GM23338 (cell line): ENCODE measurements around the gene MEOX1. TPM values are rescaled to one million over a fixed set of nuclear protein-coding genes. Genes with fewer than 3 reads are reported as not detected.

ENCODE experiments used
- ATAC-seq: fragments of 200-7000 bp; cut with Tn5 transposase; 3 replicates; pipeline ENCODE4 v1.9.1; 2020
- DNase-seq: peaks from one replicate; pipeline ENCODE4 v3.0.0-alpha.2; 2015; ENCODE audit warnings: low spot score
- H2AFZ ChIP-seq: fragments of 200-600 bp; sonication (generic); 2 replicates; pipeline ENCODE4 v1.8.0; 2016; ENCODE audit warnings: antibody characterized with exemption, mild to moderate bottlenecking, moderate library complexity
- H3F3A ChIP-seq: fragments of 200-600 bp; sonication (generic); replicated peaks from 2 replicates; pipeline ENCODE4 v1.8.0; 2017; ENCODE audit warnings: antibody characterized with exemption, mixed run types, low read depth
- H3K27ac ChIP-seq: fragments of 200-600 bp; sonication (generic); 2 replicates; pipeline ENCODE4 v1.6.1; 2016; ENCODE audit warnings: low read depth
- H3K27me3 ChIP-seq: fragments of 200-600 bp; sonication (generic); 2 replicates; pipeline ENCODE4 v1.8.0; 2016; ENCODE audit warnings: mild to moderate bottlenecking, mixed run types, moderate library complexity; ENCODE audit not compliant: insufficient read depth
- H3K36me3 ChIP-seq: fragments of 200-600 bp; sonication (generic); 2 replicates; pipeline ENCODE4 v1.8.0; 2016; ENCODE audit warnings: mild to moderate bottlenecking; ENCODE audit not compliant: insufficient read depth
- H3K4me1 ChIP-seq: fragments of 200-600 bp; sonication (generic); 2 replicates; pipeline ENCODE4 v1.8.0; 2016; ENCODE audit warnings: mild to moderate bottlenecking, moderate library complexity; ENCODE audit not compliant: insufficient read depth
- H3K4me2 ChIP-seq: fragments of 200-600 bp; sonication (generic); 2 replicates; pipeline ENCODE4 v1.7.1; 2017; ENCODE audit warnings: mixed run types
- H3K4me3 ChIP-seq: fragments of 200-600 bp; sonication (generic); 2 replicates; pipeline ENCODE4 v1.6.1; 2016; ENCODE audit warnings: mixed run types
- H3K79me2 ChIP-seq: fragments of 200-600 bp; sonication (generic); replicated peaks from 2 replicates; pipeline ENCODE4 v1.8.0; 2017; ENCODE audit warnings: mild to moderate bottlenecking; ENCODE audit not compliant: insufficient read depth
- H3K9me2 ChIP-seq: fragments of 200-600 bp; sonication (generic); 2 replicates; pipeline ENCODE4 v1.8.0; 2017; ENCODE audit not compliant: insufficient read depth
- H4K20me1 ChIP-seq: fragments of 200-600 bp; sonication (generic); replicated peaks from 2 replicates; pipeline ENCODE4 v1.8.0; 2017; ENCODE audit warnings: mild to moderate bottlenecking; ENCODE audit not compliant: insufficient read depth
- H3K27ac Mint-ChIP-seq: 2 replicates; pipeline ENCODE4 v1.8.0; 2020; ENCODE audit warnings: inconsistent platforms, mild to moderate bottlenecking, moderate library complexity, mixed read lengths
- H3K27me3 Mint-ChIP-seq: 3 replicates; pipeline ENCODE4 v1.8.0; 2022; ENCODE audit warnings: low read depth, mild to moderate bottlenecking, moderate library complexity, mixed read lengths, inconsistent platforms; ENCODE audit not compliant: insufficient read depth, poor library complexity
- H3K36me3 Mint-ChIP-seq: 3 replicates; pipeline ENCODE4 v1.8.0; 2021; ENCODE audit warnings: low read depth, mild to moderate bottlenecking, inconsistent platforms, moderate library complexity, mixed read lengths
- H3K4me1 Mint-ChIP-seq: 3 replicates; pipeline ENCODE4 v1.8.0; 2020; ENCODE audit warnings: mild to moderate bottlenecking, inconsistent platforms, mixed read lengths
- H3K4me3 Mint-ChIP-seq: 3 replicates; pipeline ENCODE4 v1.8.0; 2021; ENCODE audit warnings: moderate library complexity, mild to moderate bottlenecking, inconsistent platforms, mixed read lengths
- H3K9me3 Mint-ChIP-seq: 3 replicates; pipeline ENCODE4 v1.8.0; 2020; ENCODE audit warnings: moderate library complexity, mild to moderate bottlenecking, inconsistent platforms, mixed read lengths
- EZH2 ChIP-seq: fragments of 200-600 bp; sonication (generic); IDR thresholded peaks from one replicate; pipeline ENCODE4 v1.8.0; 2017; ENCODE audit warnings: antibody characterized with exemption, mild to moderate bottlenecking, low read depth; ENCODE audit not compliant: unreplicated experiment
- EZH2phosphoT487 ChIP-seq: fragments of 200-600 bp; sonication (generic); IDR thresholded peaks from one replicate; pipeline ENCODE4 v1.8.1; 2018; ENCODE audit warnings: antibody characterized with exemption; ENCODE audit not compliant: unreplicated experiment
- NANOG ChIP-seq: IDR thresholded peaks from 2 replicates; pipeline ENCODE4 v1.6.1; 2016; ENCODE audit warnings: antibody characterized with exemption, borderline replicate concordance
- POLR2AphosphoS5 ChIP-seq: IDR thresholded peaks from 2 replicates; pipeline ENCODE4 v1.6.1; 2016; ENCODE audit warnings: antibody characterized with exemption, low read depth
- STAT1 ChIP-seq: IDR thresholded peaks from one replicate; pipeline ENCODE4 v1.6.1; 2016; ENCODE audit warnings: antibody characterized with exemption; ENCODE audit not compliant: unreplicated experiment
- ZNF114 ChIP-seq: fragments of 250-450 bp; sonication (Bioruptor Pico); IDR thresholded peaks from 2 replicates; pipeline ENCODE4 v1.5.0; 2020; ENCODE audit warnings: mild to moderate bottlenecking, moderate library complexity
- polyA plus RNA-seq: library from polyadenylated mRNA; unstranded; fragments of >200 nt; fragmentation: Nextera tagmentation; extraction: Ambion mirVana; gene quantifications from 2 replicates; pipeline ENCODE4 v1.2.1, GENCODE V29; 2016
- total RNA-seq: library from RNA; depleted of rRNA; stranded (reverse); fragments of >200 nt; shearing (Covaris generic); gene quantifications from 2 replicates; pipeline ENCODE4 v1.2.3, GENCODE V29; 2014
- TF ChIP-seq, protein P1 (sequence below): fragments of 250-450 bp; sonication (Bioruptor Pico); IDR thresholded peaks from 2 replicates; pipeline ENCODE4 v1.5.0; 2020; ENCODE audit warnings: mild to moderate bottlenecking, moderate library complexity
- TF ChIP-seq, protein P2 (sequence below): IDR thresholded peaks from 2 replicates; pipeline ENCODE4 v1.6.1; 2016; ENCODE audit warnings: antibody characterized with exemption
- TF ChIP-seq, protein P3 (sequence below): IDR thresholded peaks from one replicate; pipeline ENCODE4 v1.6.1; 2018; ENCODE audit warnings: antibody characterized with exemption; ENCODE audit not compliant: unreplicated experiment
- TF ChIP-seq, protein P4 (sequence below), 2 experiments: fragments of 200-600 bp in 1 of 2; sonication (generic) in 1 of 2; conservative IDR thresholded peaks; 2 replicates each; pipeline versions ENCODE4 v1.5.1 to v1.6.1; 2016 to 2017; ENCODE audit warnings: antibody characterized with exemption in 2 of 2, low read depth in 2 of 2, mild to moderate bottlenecking in 2 of 2, moderate library complexity in 1 of 2

Gene MEOX1
- total and polyA plus RNA-seq, 2 experiments from 2014 or later = not detected

GRCh38 chr17:43599835-43600234, 61.9 kb downstream of the MEOX1 start:
- ATAC-seq (no peak), DNase-seq (no peak)
- Histone ChIP-seq H3K4me1 (0 out of 2 replicates have a peak, but pooled peaks cover 4% of the 10 kb centered on the region), H2AFZ (no peak overlapping the region), H3K27ac (no peak overlapping the region), H3K9me2 (no peaks in the 10 kb centered on the region), H3K79me2 (no peaks in the 10 kb centered on the region), H4K20me1 (no peaks in the 10 kb centered on the region), H3F3A (no peaks in the 10 kb centered on the region), H3K36me3 (no peaks in the 10 kb centered on the region), H3K27me3 (no peaks in the 10 kb centered on the region), H3K4me2 (no peak overlapping the region), H3K4me3 (no peak overlapping the region)
- Mint-ChIP-seq H3K9me3 (peaks cover 5% of the 10 kb centered on the region; the same call in 1 of the 3 replicates), H3K36me3 (no peaks in the 10 kb centered on the region), H3K27me3 (peaks cover 7% of the 10 kb centered on the region), H3K27ac (no peak overlapping the region), H3K4me3 (no peak overlapping the region), H3K4me1 (peaks cover 3% of the 10 kb centered on the region; the same call in 2 of the 3 replicates)
- no peak for TF ChIP-seq EZH2
- TF ChIP-seq NANOG = no peak
- TF ChIP-seq, protein P1, sequence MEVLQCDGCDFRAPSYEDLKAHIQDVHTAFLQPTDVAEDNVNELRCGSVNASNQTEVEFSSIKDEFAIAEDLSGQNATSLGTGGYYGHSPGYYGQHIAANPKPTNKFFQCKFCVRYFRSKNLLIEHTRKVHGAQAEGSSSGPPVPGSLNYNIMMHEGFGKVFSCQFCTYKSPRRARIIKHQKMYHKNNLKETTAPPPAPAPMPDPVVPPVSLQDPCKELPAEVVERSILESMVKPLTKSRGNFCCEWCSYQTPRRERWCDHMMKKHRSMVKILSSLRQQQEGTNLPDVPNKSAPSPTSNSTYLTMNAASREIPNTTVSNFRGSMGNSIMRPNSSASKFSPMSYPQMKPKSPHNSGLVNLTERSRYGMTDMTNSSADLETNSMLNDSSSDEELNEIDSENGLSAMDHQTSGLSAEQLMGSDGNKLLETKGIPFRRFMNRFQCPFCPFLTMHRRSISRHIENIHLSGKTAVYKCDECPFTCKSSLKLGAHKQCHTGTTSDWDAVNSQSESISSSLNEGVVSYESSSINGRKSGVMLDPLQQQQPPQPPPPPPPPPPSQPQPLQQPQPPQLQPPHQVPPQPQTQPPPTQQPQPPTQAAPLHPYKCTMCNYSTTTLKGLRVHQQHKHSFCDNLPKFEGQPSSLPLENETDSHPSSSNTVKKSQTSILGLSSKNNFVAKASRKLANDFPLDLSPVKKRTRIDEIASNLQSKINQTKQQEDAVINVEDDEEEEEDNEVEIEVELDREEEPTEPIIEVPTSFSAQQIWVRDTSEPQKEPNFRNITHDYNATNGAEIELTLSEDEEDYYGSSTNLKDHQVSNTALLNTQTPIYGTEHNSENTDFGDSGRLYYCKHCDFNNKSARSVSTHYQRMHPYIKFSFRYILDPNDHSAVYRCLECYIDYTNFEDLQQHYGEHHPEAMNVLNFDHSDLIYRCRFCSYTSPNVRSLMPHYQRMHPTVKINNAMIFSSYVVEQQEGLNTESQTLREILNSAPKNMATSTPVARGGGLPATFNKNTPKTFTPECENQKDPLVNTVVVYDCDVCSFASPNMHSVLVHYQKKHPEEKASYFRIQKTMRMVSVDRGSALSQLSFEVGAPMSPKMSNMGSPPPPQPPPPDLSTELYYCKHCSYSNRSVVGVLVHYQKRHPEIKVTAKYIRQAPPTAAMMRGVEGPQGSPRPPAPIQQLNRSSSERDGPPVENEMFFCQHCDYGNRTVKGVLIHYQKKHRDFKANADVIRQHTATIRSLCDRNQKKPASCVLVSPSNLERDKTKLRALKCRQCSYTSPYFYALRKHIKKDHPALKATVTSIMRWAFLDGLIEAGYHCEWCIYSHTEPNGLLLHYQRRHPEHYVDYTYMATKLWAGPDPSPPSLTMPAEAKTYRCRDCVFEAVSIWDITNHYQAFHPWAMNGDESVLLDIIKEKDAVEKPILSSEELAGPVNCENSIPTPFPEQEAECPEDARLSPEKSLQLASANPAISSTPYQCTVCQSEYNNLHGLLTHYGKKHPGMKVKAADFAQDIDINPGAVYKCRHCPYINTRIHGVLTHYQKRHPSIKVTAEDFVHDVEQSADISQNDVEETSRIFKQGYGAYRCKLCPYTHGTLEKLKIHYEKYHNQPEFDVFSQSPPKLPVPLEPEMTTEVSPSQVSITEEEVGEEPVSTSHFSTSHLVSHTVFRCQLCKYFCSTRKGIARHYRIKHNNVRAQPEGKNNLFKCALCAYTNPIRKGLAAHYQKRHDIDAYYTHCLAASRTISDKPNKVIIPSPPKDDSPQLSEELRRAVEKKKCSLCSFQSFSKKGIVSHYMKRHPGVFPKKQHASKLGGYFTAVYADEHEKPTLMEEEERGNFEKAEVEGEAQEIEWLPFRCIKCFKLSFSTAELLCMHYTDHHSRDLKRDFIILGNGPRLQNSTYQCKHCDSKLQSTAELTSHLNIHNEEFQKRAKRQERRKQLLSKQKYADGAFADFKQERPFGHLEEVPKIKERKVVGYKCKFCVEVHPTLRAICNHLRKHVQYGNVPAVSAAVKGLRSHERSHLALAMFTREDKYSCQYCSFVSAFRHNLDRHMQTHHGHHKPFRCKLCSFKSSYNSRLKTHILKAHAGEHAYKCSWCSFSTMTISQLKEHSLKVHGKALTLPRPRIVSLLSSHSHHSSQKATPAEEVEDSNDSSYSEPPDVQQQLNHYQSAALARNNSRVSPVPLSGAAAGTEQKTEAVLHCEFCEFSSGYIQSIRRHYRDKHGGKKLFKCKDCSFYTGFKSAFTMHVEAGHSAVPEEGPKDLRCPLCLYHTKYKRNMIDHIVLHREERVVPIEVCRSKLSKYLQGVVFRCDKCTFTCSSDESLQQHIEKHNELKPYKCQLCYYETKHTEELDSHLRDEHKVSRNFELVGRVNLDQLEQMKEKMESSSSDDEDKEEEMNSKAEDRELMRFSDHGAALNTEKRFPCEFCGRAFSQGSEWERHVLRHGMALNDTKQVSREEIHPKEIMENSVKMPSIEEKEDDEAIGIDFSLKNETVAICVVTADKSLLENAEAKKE (CRISPR knock-in tag) = no peak
- no peak for TF ChIP-seq STAT1
- TF ChIP-seq, protein P2, sequence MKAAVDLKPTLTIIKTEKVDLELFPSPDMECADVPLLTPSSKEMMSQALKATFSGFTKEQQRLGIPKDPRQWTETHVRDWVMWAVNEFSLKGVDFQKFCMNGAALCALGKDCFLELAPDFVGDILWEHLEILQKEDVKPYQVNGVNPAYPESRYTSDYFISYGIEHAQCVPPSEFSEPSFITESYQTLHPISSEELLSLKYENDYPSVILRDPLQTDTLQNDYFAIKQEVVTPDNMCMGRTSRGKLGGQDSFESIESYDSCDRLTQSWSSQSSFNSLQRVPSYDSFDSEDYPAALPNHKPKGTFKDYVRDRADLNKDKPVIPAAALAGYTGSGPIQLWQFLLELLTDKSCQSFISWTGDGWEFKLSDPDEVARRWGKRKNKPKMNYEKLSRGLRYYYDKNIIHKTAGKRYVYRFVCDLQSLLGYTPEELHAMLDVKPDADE = no peak
- TF ChIP-seq, protein P3, sequence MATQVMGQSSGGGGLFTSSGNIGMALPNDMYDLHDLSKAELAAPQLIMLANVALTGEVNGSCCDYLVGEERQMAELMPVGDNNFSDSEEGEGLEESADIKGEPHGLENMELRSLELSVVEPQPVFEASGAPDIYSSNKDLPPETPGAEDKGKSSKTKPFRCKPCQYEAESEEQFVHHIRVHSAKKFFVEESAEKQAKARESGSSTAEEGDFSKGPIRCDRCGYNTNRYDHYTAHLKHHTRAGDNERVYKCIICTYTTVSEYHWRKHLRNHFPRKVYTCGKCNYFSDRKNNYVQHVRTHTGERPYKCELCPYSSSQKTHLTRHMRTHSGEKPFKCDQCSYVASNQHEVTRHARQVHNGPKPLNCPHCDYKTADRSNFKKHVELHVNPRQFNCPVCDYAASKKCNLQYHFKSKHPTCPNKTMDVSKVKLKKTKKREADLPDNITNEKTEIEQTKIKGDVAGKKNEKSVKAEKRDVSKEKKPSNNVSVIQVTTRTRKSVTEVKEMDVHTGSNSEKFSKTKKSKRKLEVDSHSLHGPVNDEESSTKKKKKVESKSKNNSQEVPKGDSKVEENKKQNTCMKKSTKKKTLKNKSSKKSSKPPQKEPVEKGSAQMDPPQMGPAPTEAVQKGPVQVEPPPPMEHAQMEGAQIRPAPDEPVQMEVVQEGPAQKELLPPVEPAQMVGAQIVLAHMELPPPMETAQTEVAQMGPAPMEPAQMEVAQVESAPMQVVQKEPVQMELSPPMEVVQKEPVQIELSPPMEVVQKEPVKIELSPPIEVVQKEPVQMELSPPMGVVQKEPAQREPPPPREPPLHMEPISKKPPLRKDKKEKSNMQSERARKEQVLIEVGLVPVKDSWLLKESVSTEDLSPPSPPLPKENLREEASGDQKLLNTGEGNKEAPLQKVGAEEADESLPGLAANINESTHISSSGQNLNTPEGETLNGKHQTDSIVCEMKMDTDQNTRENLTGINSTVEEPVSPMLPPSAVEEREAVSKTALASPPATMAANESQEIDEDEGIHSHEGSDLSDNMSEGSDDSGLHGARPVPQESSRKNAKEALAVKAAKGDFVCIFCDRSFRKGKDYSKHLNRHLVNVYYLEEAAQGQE = no peak
- TF ChIP-seq, protein P4, sequence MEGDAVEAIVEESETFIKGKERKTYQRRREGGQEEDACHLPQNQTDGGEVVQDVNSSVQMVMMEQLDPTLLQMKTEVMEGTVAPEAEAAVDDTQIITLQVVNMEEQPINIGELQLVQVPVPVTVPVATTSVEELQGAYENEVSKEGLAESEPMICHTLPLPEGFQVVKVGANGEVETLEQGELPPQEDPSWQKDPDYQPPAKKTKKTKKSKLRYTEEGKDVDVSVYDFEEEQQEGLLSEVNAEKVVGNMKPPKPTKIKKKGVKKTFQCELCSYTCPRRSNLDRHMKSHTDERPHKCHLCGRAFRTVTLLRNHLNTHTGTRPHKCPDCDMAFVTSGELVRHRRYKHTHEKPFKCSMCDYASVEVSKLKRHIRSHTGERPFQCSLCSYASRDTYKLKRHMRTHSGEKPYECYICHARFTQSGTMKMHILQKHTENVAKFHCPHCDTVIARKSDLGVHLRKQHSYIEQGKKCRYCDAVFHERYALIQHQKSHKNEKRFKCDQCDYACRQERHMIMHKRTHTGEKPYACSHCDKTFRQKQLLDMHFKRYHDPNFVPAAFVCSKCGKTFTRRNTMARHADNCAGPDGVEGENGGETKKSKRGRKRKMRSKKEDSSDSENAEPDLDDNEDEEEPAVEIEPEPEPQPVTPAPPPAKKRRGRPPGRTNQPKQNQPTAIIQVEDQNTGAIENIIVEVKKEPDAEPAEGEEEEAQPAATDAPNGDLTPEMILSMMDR (conservative IDR thresholded peaks at IDR 0.05; ENCODE audit: low read depth in 2 of 2) = no peak
- no peak for TF ChIP-seq POLR2AphosphoS5
- no peak for TF ChIP-seq EZH2phosphoT487
- no peak for TF ChIP-seq ZNF114 (CRISPR knock-in tag)
